GM19035 (cell line): ENCODE measurements around the gene FLT4.

Experiments
- ATAC-seq: cut with Tn5 transposase; IDR thresholded peaks from one replicate; pipeline ENCODE4 v1.9.1; 2021; ENCODE audit not compliant: unreplicated experiment

Gene FLT4

GRCh38 chr5:180627386-180628120 lies 21.8 kb downstream of the FLT4 start:
- ATAC-seq, result no peak

GRCh38 chr5:180626661-180627385 lies 22.6 kb downstream of the FLT4 start:
- no peak for ATAC-seq

GRCh38 chr5:180625791-180626660 lies 23.4 kb downstream of the FLT4 start:
- ATAC-seq, result no peak

GRCh38 chr5:180625125-180625790 lies 24.1 kb downstream of the FLT4 start:
- no peak for ATAC-seq

- ATAC-seq, result no peak
These were observed 24.8 kb downstream of the FLT4 start for GRCh38 chr5:180624587-180624986.

- ATAC-seq, result no peak
These were observed 25.6 kb downstream of the FLT4 start for GRCh38 chr5:180623844-180624243.

GRCh38 chr5:180623411-180623834 lies 26.0 kb downstream of the FLT4 start:
- no peak for ATAC-seq

- no peak for ATAC-seq
These were observed 26.5 kb downstream of the FLT4 start for GRCh38 chr5:180622910-180623309.

GRCh38 chr5:180621311-180621710 lies 28.1 kb downstream of the FLT4 start:
- no peak for ATAC-seq

GRCh38 chr5:180620014-180620413 lies 29.4 kb downstream of the FLT4 start:
- ATAC-seq, result no peak

GRCh38 chr5:180619563-180619915 lies 29.9 kb downstream of the FLT4 start:
- ATAC-seq, result no peak

- ATAC-seq, result no peak
These were observed 30.4 kb downstream of the FLT4 start for GRCh38 chr5:180618829-180619562.

- no peak for ATAC-seq
These were observed 30.9 kb downstream of the FLT4 start for GRCh38 chr5:180618487-180618828.

- ATAC-seq, result no peak
These were observed 35.6 kb downstream of the FLT4 start for GRCh38 chr5:180613814-180614188.

- ATAC-seq, result no peak
These were observed 36.1 kb downstream of the FLT4 start for GRCh38 chr5:180613188-180613813.

GRCh38 chr5:180612683-180613082 lies 36.7 kb downstream of the FLT4 start:
- no peak for ATAC-seq

GRCh38 chr5:180611140-180611850 lies 38.1 kb downstream of the FLT4 start:
- ATAC-seq, result no peak

- ATAC-seq, result no peak
These were observed 39.4 kb downstream of the FLT4 start for GRCh38 chr5:180609817-180610550.

- no peak for ATAC-seq
These were observed 40.0 kb downstream of the FLT4 start for GRCh38 chr5:180609386-180609785.
